DOHH2 (cell line): Measurements from ENCODE around the gene CPA5.

Experiments used
- EZH2phosphoT487 ChIP-seq: fragments of 200-600 bp; sonication (generic); IDR thresholded peaks from 2 replicates; pipeline ENCODE4 v1.6.1; 2017; ENCODE audit warnings: borderline replicate concordance, mild to moderate bottlenecking, antibody characterized with exemption, low read length, moderate library complexity, mixed read lengths
- TF ChIP-seq, protein P1 (sequence below): fragments of 200-600 bp; sonication (generic); IDR thresholded peaks from one replicate; pipeline ENCODE4 v1.5.1; 2014; ENCODE audit warnings: antibody characterized with exemption, mild to moderate bottlenecking, low read depth, low read length; ENCODE audit not compliant: poor library complexity, severe bottlenecking

DNA sequence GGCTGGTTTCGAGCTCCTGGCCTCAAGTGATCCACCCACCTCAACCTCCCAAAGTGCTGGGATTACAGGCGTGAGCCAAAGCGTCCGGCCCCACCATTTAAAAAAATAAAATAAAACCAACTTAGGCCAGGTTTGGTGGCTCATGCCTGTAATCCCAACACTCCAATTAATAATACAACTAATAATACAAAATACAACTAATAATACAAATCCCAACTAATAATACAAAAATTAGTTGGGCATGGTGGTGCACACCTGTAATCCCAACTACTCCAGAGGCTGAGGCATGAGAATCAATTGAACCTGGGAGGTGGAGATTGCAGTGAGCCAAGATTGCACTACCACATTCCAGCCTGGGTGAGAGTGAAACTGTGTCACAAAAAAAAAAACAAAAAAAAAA lies 68.6 kb downstream of the CPA5 start:
- TF ChIP-seq, protein P1, sequence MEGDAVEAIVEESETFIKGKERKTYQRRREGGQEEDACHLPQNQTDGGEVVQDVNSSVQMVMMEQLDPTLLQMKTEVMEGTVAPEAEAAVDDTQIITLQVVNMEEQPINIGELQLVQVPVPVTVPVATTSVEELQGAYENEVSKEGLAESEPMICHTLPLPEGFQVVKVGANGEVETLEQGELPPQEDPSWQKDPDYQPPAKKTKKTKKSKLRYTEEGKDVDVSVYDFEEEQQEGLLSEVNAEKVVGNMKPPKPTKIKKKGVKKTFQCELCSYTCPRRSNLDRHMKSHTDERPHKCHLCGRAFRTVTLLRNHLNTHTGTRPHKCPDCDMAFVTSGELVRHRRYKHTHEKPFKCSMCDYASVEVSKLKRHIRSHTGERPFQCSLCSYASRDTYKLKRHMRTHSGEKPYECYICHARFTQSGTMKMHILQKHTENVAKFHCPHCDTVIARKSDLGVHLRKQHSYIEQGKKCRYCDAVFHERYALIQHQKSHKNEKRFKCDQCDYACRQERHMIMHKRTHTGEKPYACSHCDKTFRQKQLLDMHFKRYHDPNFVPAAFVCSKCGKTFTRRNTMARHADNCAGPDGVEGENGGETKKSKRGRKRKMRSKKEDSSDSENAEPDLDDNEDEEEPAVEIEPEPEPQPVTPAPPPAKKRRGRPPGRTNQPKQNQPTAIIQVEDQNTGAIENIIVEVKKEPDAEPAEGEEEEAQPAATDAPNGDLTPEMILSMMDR = no peak
- no peak for TF ChIP-seq EZH2phosphoT487
